SK-N-SH treated with all-trans-retinoic acid at 6 μM for 48 hours (cell line): ENCODE measurements around the gene PDAP1.

Experiments
- ATAC-seq: fragments of 200-7000 bp; cut with Tn5 transposase; 3 replicates; pipeline ENCODE4 v1.9.1; 2020; ENCODE audit warnings: mild to moderate bottlenecking, moderate library complexity
- ARNTL ChIP-seq: fragments of 450-650 bp; formaldehyde crosslinking; IDR thresholded peaks from 2 replicates; pipeline ENCODE4 v1.5.0; 2020; ENCODE audit warnings: low read depth, mild to moderate bottlenecking, moderate library complexity, borderline replicate concordance
- BACH2 ChIP-seq: fragments of 250-450 bp; sonication (Bioruptor Pico); IDR thresholded peaks from 2 replicates; pipeline ENCODE4 v1.9.0; 2021; ENCODE audit warnings: mild to moderate bottlenecking, borderline replicate concordance
- CSDC2 ChIP-seq: fragments of 250-450 bp; sonication (Bioruptor Pico); IDR thresholded peaks from 2 replicates; pipeline ENCODE4 v1.5.0; 2020; ENCODE audit warnings: mild to moderate bottlenecking, moderate library complexity
- CSRNP3 ChIP-seq: fragments of 250-450 bp; sonication (Bioruptor Pico); IDR thresholded peaks from 2 replicates; pipeline ENCODE4 v1.5.1; 2021; ENCODE audit warnings: mild to moderate bottlenecking, moderate library complexity
- ESRRG ChIP-seq: fragments of 250-450 bp; sonication (Bioruptor Pico); IDR thresholded peaks from 2 replicates; pipeline ENCODE4 v1.6.1; 2021; ENCODE audit warnings: mild to moderate bottlenecking
- GLIS3 ChIP-seq: fragments of 250-450 bp; sonication (Bioruptor Pico); IDR thresholded peaks from 2 replicates; pipeline ENCODE4 v1.5.0; 2020; ENCODE audit warnings: mild to moderate bottlenecking, moderate library complexity
- ISL1 ChIP-seq: fragments of 250-450 bp; sonication (Bioruptor Pico); IDR thresholded peaks from 2 replicates; pipeline ENCODE4 v2.1.2; 2022; ENCODE audit warnings: mild to moderate bottlenecking, moderate library complexity
- OSR1 ChIP-seq: fragments of 250-450 bp; sonication (Bioruptor Pico); IDR thresholded peaks from 2 replicates; pipeline ENCODE4 v1.8.0; 2022; ENCODE audit warnings: moderate library complexity, mild to moderate bottlenecking, inconsistent platforms
- PATZ1 ChIP-seq: fragments of 250-450 bp; sonication (Bioruptor Pico); IDR thresholded peaks from 2 replicates; pipeline ENCODE4 v1.8.0; 2020; ENCODE audit warnings: mild to moderate bottlenecking, moderate library complexity, borderline replicate concordance
- POU6F1 ChIP-seq: fragments of 250-450 bp; sonication (Bioruptor Pico); IDR thresholded peaks from 2 replicates; pipeline ENCODE4 v1.8.0; 2021; ENCODE audit warnings: low read depth, mild to moderate bottlenecking, moderate library complexity, borderline replicate concordance
- PPARA ChIP-seq: fragments of 250-450 bp; sonication (Bioruptor Pico); IDR thresholded peaks from 2 replicates; pipeline ENCODE4 v1.5.0; 2020; ENCODE audit warnings: mild to moderate bottlenecking, borderline replicate concordance
- SNAI2 ChIP-seq: fragments of 250-450 bp; sonication (Bioruptor Pico); IDR thresholded peaks from 2 replicates; pipeline ENCODE4 v1.5.0; 2020; ENCODE audit warnings: mild to moderate bottlenecking, moderate library complexity
- TCF4 ChIP-seq: fragments of 250-450 bp; sonication (Bioruptor Pico); IDR thresholded peaks from 2 replicates; pipeline ENCODE4 v1.8.0; 2021; ENCODE audit warnings: mild to moderate bottlenecking, moderate library complexity, borderline replicate concordance
- TOX ChIP-seq: fragments of 250-450 bp; sonication (Bioruptor Pico); IDR thresholded peaks from 2 replicates; pipeline ENCODE4 v1.8.0; 2021; ENCODE audit warnings: mild to moderate bottlenecking, moderate library complexity, borderline replicate concordance
- TSHZ2 ChIP-seq: fragments of 250-450 bp; sonication (Bioruptor Pico); IDR thresholded peaks from 2 replicates; pipeline ENCODE4 v1.5.0; 2020; ENCODE audit warnings: mild to moderate bottlenecking, moderate library complexity
- ZC3H10 ChIP-seq: fragments of 250-450 bp; sonication (Bioruptor Pico); IDR thresholded peaks from 2 replicates; pipeline ENCODE4 v1.5.1; 2021; ENCODE audit warnings: mild to moderate bottlenecking, moderate library complexity
- ZFP3 ChIP-seq: fragments of 250-450 bp; sonication (Bioruptor Pico); IDR thresholded peaks from 2 replicates; pipeline ENCODE4 v1.5.0; 2020; ENCODE audit warnings: mild to moderate bottlenecking, moderate library complexity
- ZFP30 ChIP-seq: fragments of 450-650 bp; formaldehyde crosslinking; IDR thresholded peaks from 2 replicates; pipeline ENCODE4 v1.5.0; 2022; ENCODE audit warnings: mild to moderate bottlenecking, moderate library complexity
- ZNF565 ChIP-seq: fragments of 450-650 bp; formaldehyde crosslinking; conservative IDR thresholded peaks from 2 replicates; pipeline ENCODE4 v1.5.0; 2020; ENCODE audit warnings: low read depth, mild to moderate bottlenecking, moderate library complexity
- ZNF70 ChIP-seq: fragments of 450-650 bp; formaldehyde crosslinking; IDR thresholded peaks from 2 replicates; pipeline ENCODE4 v1.5.0; 2020; ENCODE audit warnings: mild to moderate bottlenecking, moderate library complexity
- ZNF8 ChIP-seq: fragments of 450-650 bp; formaldehyde crosslinking; IDR thresholded peaks from 2 replicates; pipeline ENCODE4 v1.5.0; 2020; ENCODE audit warnings: mild to moderate bottlenecking, moderate library complexity

The PDAP1 gene

GRCh38 chr7:99440195-99440594 lies 31.8 kb upstream of the PDAP1 start:
- ATAC-seq, result no peak
- TF ChIP-seq ZNF70 (CRISPR knock-in tag), result no peak
- no peak for TF ChIP-seq PATZ1
- no peak for TF ChIP-seq ZC3H10 (CRISPR knock-in tag)
- no peak for TF ChIP-seq ARNTL (CRISPR knock-in tag)
- TF ChIP-seq ZFP30 (CRISPR knock-in tag), result no peak
- TF ChIP-seq ZNF565, result no peak
- no peak for TF ChIP-seq CSRNP3 (CRISPR knock-in tag)
- no peak for TF ChIP-seq ISL1 (CRISPR knock-in tag)
- no peak for TF ChIP-seq ZFP3 (CRISPR knock-in tag)
- no peak for TF ChIP-seq POU6F1 (CRISPR knock-in tag)
- TF ChIP-seq CSDC2, result no peak
- no peak for TF ChIP-seq GLIS3 (CRISPR knock-in tag)
- TF ChIP-seq TCF4, result no peak

- peak; percentile 96 for ATAC-seq
- no peak for TF ChIP-seq TCF4
- TF ChIP-seq PPARA, result no peak
- TF ChIP-seq OSR1 (CRISPR knock-in tag), result no peak
- no peak for TF ChIP-seq ZNF70 (CRISPR knock-in tag)
- no peak for TF ChIP-seq ESRRG (CRISPR knock-in tag)
- TF ChIP-seq TOX (CRISPR knock-in tag), result no peak
- TF ChIP-seq GLIS3 (CRISPR knock-in tag), result no peak; the same call in 1 of the 2 replicates
- no peak for TF ChIP-seq POU6F1 (CRISPR knock-in tag)
- no peak for TF ChIP-seq ISL1 (CRISPR knock-in tag)
- TF ChIP-seq ZFP3 (CRISPR knock-in tag), result no peak; the same call in 1 of the 2 replicates
- no peak for TF ChIP-seq ZNF8 (CRISPR knock-in tag)
- TF ChIP-seq PATZ1, result no peak
- no peak for TF ChIP-seq ZFP30 (CRISPR knock-in tag)
- no peak for TF ChIP-seq BACH2 (CRISPR knock-in tag)
- TF ChIP-seq TSHZ2 (CRISPR knock-in tag), result no peak
- no peak for TF ChIP-seq ZNF565
- TF ChIP-seq CSDC2, result no peak
- no peak for TF ChIP-seq CSRNP3 (CRISPR knock-in tag)
- no peak for TF ChIP-seq SNAI2
These were observed 30.4 kb upstream of the PDAP1 start, which contains the start of the genes CPSF4 and PTCD1 for GRCh38 chr7:99438573-99439480. CPSF4 (plus strand) TSS chr7:99438943; CDS start chr7:99439083, 140 bp downstream. PTCD1 (minus strand) TSS chr7:99438798; CDS start chr7:99435242, 3,556 bp downstream.
